HEK293T (cell line): Measurements from ENCODE around the gene DEFB121.
"Not testable (repeated sequence)": the region's sequence is repeated elsewhere in the genome, so short reads cannot be mapped to it uniquely, and the experiment has no call there.

Source experiments
- CTCF ChIA-PET: fragments of 350-600 bp; formaldehyde crosslinking; extraction: SDS; loops from one replicate; lab custom pipeline; 2021; ENCODE audit warnings: antibody characterized with exemption, inconsistent platforms; lab: Yijun Ruan, JAX
- POLR2A ChIA-PET: fragments of 350-600 bp; formaldehyde crosslinking; extraction: SDS; loops from one replicate; lab custom pipeline; 2020; ENCODE audit warnings: antibody characterized with exemption, inconsistent platforms; lab: Yijun Ruan, JAX
- DNase-seq: peaks from one replicate; pipeline ENCODE4 v3.0.0; 2012; ENCODE audit warnings: mixed read lengths; ENCODE audit errors: extremely low spot score
- ARNT ChIP-seq: fragments of 450-650 bp; IDR thresholded peaks from 2 replicates; pipeline ENCODE4 v1.6.1; 2017; ENCODE audit warnings: mild to moderate bottlenecking
- BHLHE40 ChIP-seq: fragments of 450-650 bp; IDR thresholded peaks from 2 replicates; pipeline ENCODE4 v1.6.1; 2016; ENCODE audit warnings: mild to moderate bottlenecking, moderate library complexity, borderline replicate concordance
- CTBP1 ChIP-seq: fragments of 450-650 bp; IDR thresholded peaks from 2 replicates; pipeline ENCODE4 v1.6.1; 2016; ENCODE audit warnings: borderline replicate concordance
- ELF4 ChIP-seq: fragments of 450-650 bp; IDR thresholded peaks from 2 replicates; pipeline ENCODE4 v1.6.1; 2017; ENCODE audit warnings: antibody characterized with exemption
- FOXA1 ChIP-seq: fragments of 450-650 bp; IDR thresholded peaks from 2 replicates; pipeline ENCODE4 v1.6.1; 2016; ENCODE audit warnings: mild to moderate bottlenecking
- FOXM1 ChIP-seq: fragments of 450-650 bp; IDR thresholded peaks from 2 replicates; pipeline ENCODE4 v1.6.1; 2017; ENCODE audit warnings: mild to moderate bottlenecking, borderline replicate concordance
- HDGF ChIP-seq: fragments of 450-650 bp; IDR thresholded peaks from 2 replicates; pipeline ENCODE4 v1.6.1; 2017; ENCODE audit warnings: antibody characterized with exemption, borderline replicate concordance
- L3MBTL2 ChIP-seq: fragments of 450-650 bp; conservative IDR thresholded peaks from 2 replicates; pipeline ENCODE4 v1.6.1; 2016; ENCODE audit warnings: mild to moderate bottlenecking
- LEF1 ChIP-seq: fragments of 450-650 bp; IDR thresholded peaks from 2 replicates; pipeline ENCODE4 v1.6.1; 2017; ENCODE audit warnings: mild to moderate bottlenecking, borderline replicate concordance
- NFRKB ChIP-seq: fragments of 450-650 bp; IDR thresholded peaks from 2 replicates; pipeline ENCODE4 v1.6.1; 2016; ENCODE audit warnings: mild to moderate bottlenecking, moderate library complexity
- PKNOX1 ChIP-seq: fragments of 450-650 bp; IDR thresholded peaks from 2 replicates; pipeline ENCODE4 v1.6.1; 2016
- SP1 ChIP-seq: fragments of 450-650 bp; IDR thresholded peaks from 2 replicates; pipeline ENCODE4 v1.6.1; 2017
- SUZ12 ChIP-seq: fragments of 450-650 bp; IDR thresholded peaks from 2 replicates; pipeline ENCODE4 v1.6.1; 2016; ENCODE audit warnings: mild to moderate bottlenecking
- TARDBP ChIP-seq: fragments of 450-650 bp; IDR thresholded peaks from 2 replicates; pipeline ENCODE4 v1.6.1; 2016
- ZNF384 ChIP-seq: fragments of 450-650 bp; IDR thresholded peaks from 2 replicates; pipeline ENCODE4 v1.6.1; 2016

The DEFB121 gene

DNA sequence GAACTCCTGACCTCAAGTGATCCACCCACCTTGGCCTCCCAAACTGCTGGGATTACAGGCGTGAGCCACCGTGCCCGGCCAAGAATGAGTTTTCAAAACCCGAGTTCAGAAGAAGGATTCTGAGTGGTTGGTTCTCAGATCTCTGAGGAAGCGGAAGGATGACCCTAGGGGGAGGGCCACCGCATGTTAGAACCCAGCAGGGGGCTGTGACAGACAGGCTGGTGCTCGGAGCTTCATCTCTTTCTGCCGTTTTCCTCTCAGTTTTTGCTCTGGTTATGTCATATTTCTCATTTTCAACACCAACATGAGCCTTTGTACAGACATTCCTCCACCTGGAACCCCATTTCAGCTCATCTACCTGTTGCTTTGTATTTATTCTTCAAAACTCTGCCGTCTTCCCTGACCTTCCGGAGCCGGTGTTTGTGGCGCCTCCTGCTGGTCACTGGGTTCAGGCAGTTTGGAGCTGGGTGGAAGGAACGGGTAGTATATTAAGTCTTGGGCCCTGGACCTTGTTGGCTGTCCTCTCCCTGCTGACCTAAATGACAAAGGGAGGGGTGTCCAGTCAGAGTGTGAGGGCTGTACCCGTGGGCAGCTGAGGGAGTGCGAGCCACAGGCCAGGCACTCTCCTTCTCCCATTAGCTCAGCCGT is 34.1 kb upstream of the DEFB121 start, which contains the start of gene DEFB123:
DEFB123 (plus strand) TSS at position 621 of the 648 bp plus-strand sequence. CDS start 67 bp downstream, outside the sequence.
- no peak for DNase-seq
- CTCF ChIA-PET: interaction anchor here (0.6 to 1.4 kb wide), 3 partner anchors 9 to 85 kb away, joined by 4 read pairs; no protein-coding TSS in a partner anchor
- POLR2A ChIA-PET: no interaction called here
- TF ChIP-seq ARNT (no peak), SP1 (no peak), LEF1 (no peak), BHLHE40 (no peak)

- TF ChIP-seq ARNT (no peak), SUZ12 (no peak), L3MBTL2 (no peak), FOXM1 (no peak), ELF4 (no peak), CTBP1 (no peak), SP1 (no peak), TARDBP (no peak), NFRKB (no peak), HDGF (no peak), BHLHE40 (no peak)
- DNase-seq: no peak
- ChIA-PET CTCF (interaction anchor here (0.6 kb wide), 1 partner anchor 10 kb away, joined by 3 read pairs; no protein-coding TSS in a partner anchor), POLR2A (no interaction called here)
Measured at GRCh38 chr20:31430568-31431115, 24.6 kb upstream of the DEFB121 start.

- CTCF ChIA-PET, POLR2A ChIA-PET, DNase-seq: not testable (repeated sequence)
Measured at GRCh38 chr20:31427576-31427975, 21.6 kb upstream of the DEFB121 start.

GRCh38 chr20:31426891-31427551 is 21.0 kb upstream of the DEFB121 start:
- POLR2A ChIA-PET, CTCF ChIA-PET, DNase-seq: not testable (repeated sequence)

GRCh38 chr20:31425797-31426196 is 19.8 kb upstream of the DEFB121 start:
- TF ChIP-seq ZNF384: no peak
- TF ChIP-seq CTBP1: no peak
- TF ChIP-seq LEF1: no peak
- TF ChIP-seq BHLHE40: no peak
- TF ChIP-seq FOXM1: no peak
- TF ChIP-seq SP1: no peak
- no peak for TF ChIP-seq FOXA1
- TF ChIP-seq ARNT: no peak
- no peak for TF ChIP-seq PKNOX1
- no peak for TF ChIP-seq HDGF
- TF ChIP-seq TARDBP: no peak
- TF ChIP-seq SUZ12: no peak
- no peak for TF ChIP-seq ELF4
- TF ChIP-seq L3MBTL2: no peak
- no peak for TF ChIP-seq NFRKB
- CTCF ChIA-PET: no interaction called here
- POLR2A ChIA-PET: no interaction called here
- DNase-seq: no peak

DNA sequence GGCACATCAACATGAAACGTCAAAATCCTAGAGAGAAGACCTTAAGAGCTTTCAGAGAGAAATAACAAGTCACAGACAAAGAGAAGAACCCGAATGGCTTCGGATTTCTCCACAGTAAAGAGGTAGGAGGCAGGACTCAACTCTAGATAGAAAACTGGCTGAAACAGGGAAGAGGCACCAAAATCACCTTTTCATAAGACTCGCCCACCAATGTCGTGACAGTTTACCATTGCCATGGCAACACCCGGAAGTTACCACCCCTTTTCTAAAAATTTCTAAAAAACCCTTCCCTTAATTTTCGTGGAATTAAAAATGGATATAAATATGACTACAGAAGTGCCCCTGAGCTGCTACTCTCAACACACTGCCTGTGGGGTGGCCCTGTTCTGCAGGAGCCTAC is 12.3 kb upstream of the DEFB121 start:
- no peak for TF ChIP-seq BHLHE40
- no peak for TF ChIP-seq HDGF
- no peak for TF ChIP-seq LEF1
- no peak for TF ChIP-seq ELF4
- no peak for TF ChIP-seq FOXM1
- TF ChIP-seq ARNT: no peak
- no peak for TF ChIP-seq CTBP1
- TF ChIP-seq ZNF384: no peak
- TF ChIP-seq SUZ12: no peak
- no peak for TF ChIP-seq FOXA1
- no peak for TF ChIP-seq NFRKB
- TF ChIP-seq PKNOX1: no peak
- no peak for DNase-seq
- CTCF ChIA-PET: no interaction called here
- POLR2A ChIA-PET: no interaction called here

DNA sequence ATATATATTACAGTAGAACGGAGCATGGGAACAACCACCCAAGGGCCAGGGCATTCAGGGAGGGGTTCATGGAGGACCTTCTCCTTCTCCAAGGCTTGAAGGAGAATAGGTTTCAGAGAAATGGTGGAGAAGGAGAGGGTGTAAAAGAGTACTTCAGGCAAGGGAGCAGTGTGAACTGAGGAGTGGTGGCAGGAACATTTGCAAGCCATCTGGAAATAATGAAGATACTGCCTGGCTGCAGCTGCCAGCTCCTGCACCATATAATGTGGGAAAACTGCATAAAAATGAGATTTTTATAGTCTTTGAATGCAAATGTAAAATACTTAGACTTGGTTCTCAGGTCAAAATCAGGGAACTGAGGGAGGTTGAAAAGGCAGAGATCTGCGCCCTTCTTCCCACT is 9.6 kb upstream of the DEFB121 start:
- TF ChIP-seq SP1 (no peak), FOXM1 (no peak), ELF4 (no peak), HDGF (no peak), CTBP1 (no peak), FOXA1 (no peak), ZNF384 (no peak), LEF1 (no peak), BHLHE40 (no peak)
- ChIA-PET CTCF (no interaction called here), POLR2A (no interaction called here)
- DNase-seq: no peak
